Endothelial cell of umbilical vein (primary cell): ENCODE data around the gene PRSS3. TPM values are rescaled to one million over a fixed set of nuclear protein-coding genes. Genes with fewer than 3 reads are reported as not detected.
A peak's percentile ranks its signal among the peaks of the same experiment; 100 is the strongest.

Experiments
- BruUV-seq: library from RNA; stranded (reverse); fragments of 400-500 nt; replicated peaks from 2 replicates; lab custom pipeline; 2021; lab: Mats Ljungman, UMichigan
- CTCF ChIA-PET: fragments of 300-600, 350-600 bp; sonication (Branson Sonifier 250); formaldehyde crosslinking; loops from one replicate; lab custom pipeline; 2021; ENCODE audit warnings: antibody characterized with exemption, inconsistent platforms; lab: Charles Lee
- POLR2A ChIA-PET: fragments of 300-600, 350-600 bp; sonication (Branson Sonifier 250); formaldehyde crosslinking; loops from one replicate; lab custom pipeline; 2021; ENCODE audit warnings: antibody characterized with exemption, inconsistent platforms; lab: Charles Lee
- DNase-seq: peaks from one replicate; pipeline ENCODE4 v3.0.0-alpha.2; 2011; ENCODE audit warnings: low read depth, low spot score
- FAIRE-seq: peaks from 2 replicates; lab custom pipeline; 2011; peaks lifted over from hg19 to GRCh38; lab: Jason Lieb, UNC
- H2AFZ ChIP-seq: 2 replicates; pipeline ENCODE4 v1.6.0; 2012; ENCODE audit warnings: low read depth, low read length, control low read depth, inconsistent platforms
- H3K27ac ChIP-seq: 2 replicates; pipeline ENCODE4 v1.5.1; 2011; ENCODE audit warnings: low read depth, mild to moderate bottlenecking, control low read depth, low read length, moderate library complexity; ENCODE audit not compliant: insufficient read depth
- H3K27me3 ChIP-seq, 2 experiments: 2 replicates each; pipeline versions ENCODE4 v1.6.0 to v1.6.1; 2011; ENCODE audit warnings: low read length in 2 of 2, mixed read lengths in 1 of 2; ENCODE audit not compliant: control insufficient read depth in 2 of 2, insufficient read depth in 2 of 2
- H3K36me3 ChIP-seq, 2 experiments: 2 replicates in 1 of 2; 3 replicates in 1 of 2; pipeline ENCODE4 v1.5.1; 2011; ENCODE audit warnings: low read length in 2 of 2, mild to moderate bottlenecking in 1 of 2, moderate library complexity in 1 of 2; ENCODE audit not compliant: control insufficient read depth in 2 of 2, insufficient read depth in 2 of 2; ENCODE audit errors: extremely low read depth in 1 of 2
- H3K4me1 ChIP-seq: 3 replicates; pipeline ENCODE4 v1.5.1; 2011; ENCODE audit warnings: mild to moderate bottlenecking, low read length; ENCODE audit not compliant: control insufficient read depth, insufficient read depth; ENCODE audit errors: extremely low read depth
- H3K4me2 ChIP-seq: 2 replicates; pipeline ENCODE4 v1.6.1; 2011; ENCODE audit warnings: low read length, control low read depth, mixed read lengths; ENCODE audit not compliant: insufficient read depth
- H3K4me3 ChIP-seq, 3 experiments: fragments of 200-600 bp in 1 of 3; sonication (generic), shearing (Covaris generic) in 1 of 3; replicated peaks in 1 of 3; 2 replicates each; pipeline ENCODE4 v1.5.1; 2011 to 2016; ENCODE audit warnings: control low read depth in 3 of 3, low read length in 3 of 3, mild to moderate bottlenecking in 2 of 3, inconsistent platforms in 1 of 3, low read depth in 1 of 3, moderate library complexity in 1 of 3; ENCODE audit not compliant: insufficient read depth in 1 of 3
- H3K79me2 ChIP-seq: 2 replicates; pipeline ENCODE4 v1.6.0; 2012; ENCODE audit warnings: low read length, inconsistent platforms; ENCODE audit not compliant: control insufficient read depth, insufficient read depth
- H3K9ac ChIP-seq: replicated peaks from 2 replicates; pipeline ENCODE3; 2011; ENCODE audit warnings: low read length, control low read depth; ENCODE audit not compliant: insufficient read depth; ENCODE audit errors: extremely low read depth
- H3K9me1 ChIP-seq: replicated peaks from 3 replicates; pipeline ENCODE4 v1.6.0; 2011; ENCODE audit warnings: mild to moderate bottlenecking, low read length; ENCODE audit not compliant: control insufficient read depth, insufficient read depth; ENCODE audit errors: extremely low read depth
- H3K9me3 ChIP-seq: replicated peaks from 2 replicates; pipeline ENCODE4 v1.5.1; 2012; ENCODE audit warnings: low read length, inconsistent platforms; ENCODE audit not compliant: control insufficient read depth, insufficient read depth
- H4K20me1 ChIP-seq: replicated peaks from 2 replicates; pipeline ENCODE3; 2011; ENCODE audit warnings: mild to moderate bottlenecking, low read length; ENCODE audit not compliant: control insufficient read depth, insufficient read depth; ENCODE audit errors: extremely low read depth
- CTCF ChIP-seq, 2 donors: IDR thresholded peaks; 1 replicate in 1 of 2; 2 replicates in 1 of 2; pipeline ENCODE4 v1.5.1; 2011; ENCODE audit warnings: low read length in 2 of 2, mild to moderate bottlenecking in 2 of 2, moderate library complexity in 2 of 2, control low read depth in 1 of 2, inconsistent platforms in 1 of 2, low read depth in 1 of 2; ENCODE audit not compliant: insufficient read depth in 1 of 2; ENCODE audit errors: extremely low read depth in 1 of 2
- EZH2 ChIP-seq: IDR thresholded peaks from 2 replicates; pipeline ENCODE4 v1.6.1; 2012; ENCODE audit warnings: borderline replicate concordance, low read depth, mild to moderate bottlenecking, moderate library complexity, low read length, inconsistent platforms; ENCODE audit not compliant: severe bottlenecking
- FOS ChIP-seq: IDR thresholded peaks from 2 replicates; pipeline ENCODE4 v1.6.1; 2011; ENCODE audit warnings: mild to moderate bottlenecking, low read length, moderate library complexity, borderline replicate concordance; ENCODE audit not compliant: insufficient read depth
- GATA2 ChIP-seq: IDR thresholded peaks from 2 replicates; pipeline ENCODE4 v1.7.0; 2011; ENCODE audit warnings: low read depth, mild to moderate bottlenecking, moderate library complexity, mixed read lengths, low read length; ENCODE audit not compliant: insufficient read length, insufficient read depth
- JUN ChIP-seq: IDR thresholded peaks from 2 replicates; pipeline ENCODE4 v1.6.1; 2011; ENCODE audit warnings: borderline replicate concordance, low read depth; ENCODE audit not compliant: insufficient read length, insufficient read depth
- MAX ChIP-seq: IDR thresholded peaks from 2 replicates; pipeline ENCODE4 v1.6.1; 2011; ENCODE audit not compliant: insufficient read depth, insufficient read length
- MYC ChIP-seq: IDR thresholded peaks from one replicate; pipeline ENCODE4 v1.6.1; 2011; ENCODE audit warnings: mild to moderate bottlenecking, low read depth, low read length
- POLR2A ChIP-seq: IDR thresholded peaks from 2 replicates; pipeline ENCODE4 v1.6.1; 2012; ENCODE audit warnings: low read depth, mild to moderate bottlenecking, control low read depth, low read length
- POLR2AphosphoS5 ChIP-seq: IDR thresholded peaks from 2 replicates; pipeline ENCODE4 v1.6.1; 2012; ENCODE audit warnings: low read depth, mild to moderate bottlenecking, control low read depth, low read length, moderate library complexity; ENCODE audit not compliant: insufficient read depth
- dilution Hi-C: fragments of 300-500 bp; cut with MboI; formaldehyde crosslinking; loops from one replicate; pipeline ENCODE4 v1.15.0; 2019; ENCODE audit warnings: low sequenced_read_pairs; ENCODE audit not compliant: extremely low pct_ligation_motif_present
- intact Hi-C: fragments of 100-400 bp; cut with micrococcal nuclease; formaldehyde crosslinking; loops from one replicate; pipeline ENCODE4 v1.10.0; 2022
- polyA plus RNA-seq, 4 experiments: library from polyadenylated mRNA; depleted of rRNA in 3 of 4; stranded (reverse) in 3 of 4; unstranded in 1 of 4; fragments of >200 nt; gene quantifications; 2 replicates each; pipeline versions ENCODE4 v1.2.1 to v1.2.3, GENCODE V29; 2011 to 2012; ENCODE audit warnings: missing spikeins in 1 of 4
- total RNA-seq: library from RNA; stranded (reverse); gene quantifications from 2 replicates; pipeline ENCODE4 v1.2.3, GENCODE V29; 2021

The PRSS3 gene
- total and polyA plus RNA-seq, 2 donors (not counting 3 experiments of a cell fraction or from before 2014, with no cell fraction given): 3.7 to 4.4 TPM

DNA sequence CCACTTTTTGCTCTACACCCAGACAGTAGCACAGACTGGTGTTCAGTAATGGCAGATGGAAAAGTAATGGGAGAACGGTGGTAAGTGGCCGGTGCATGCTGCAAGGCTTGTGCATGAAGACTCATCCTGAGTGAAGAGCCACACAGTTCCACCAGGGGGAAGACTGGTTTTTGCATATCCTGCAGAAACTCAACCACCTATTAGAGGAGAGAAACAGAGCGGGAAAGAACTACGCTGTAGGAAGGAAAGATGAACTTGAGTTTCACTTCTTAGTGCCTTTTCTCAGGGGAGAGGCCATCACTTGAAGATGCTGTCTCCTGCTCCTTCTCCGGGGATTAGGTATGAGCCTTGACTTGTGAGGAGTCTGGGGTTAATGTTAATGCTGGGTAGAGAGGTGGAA is 9.4 kb upstream of the PRSS3 start:
- no peak overlapping the region for H3K27ac ChIP-seq
- H3K9me1 ChIP-seq: no peaks in the 10 kb centered on the region
- no peak overlapping the region for H3K4me3 ChIP-seq
- H3K79me2 ChIP-seq: no peaks in the 10 kb centered on the region
- FAIRE-seq (no peak), DNase-seq (no peak)
- TF ChIP-seq MYC (no peak), EZH2 (no peak), CTCF (IDR thresholded peaks at IDR 0.05; ENCODE audit: extremely low read depth in 1 of 2, insufficient read depth in 1 of 2, low read depth in 1 of 2, low read length in 2 of 2) (peak in 1 of 2 donors; percentile 13), FOS (no peak)
- intact Hi-C loops: loop anchor here (1.0 kb wide), 1 partner anchor 66 kb away; no protein-coding TSS in a partner anchor
- H3K4me1 ChIP-seq: peaks cover under 1% of the 10 kb centered on the region
- BruUV-seq: no TSS peak
- no peaks in the 10 kb centered on the region for H4K20me1 ChIP-seq
- CTCF ChIA-PET: no interaction called here
- H2AFZ ChIP-seq: no peak overlapping the region
- no peaks in the 10 kb centered on the region for H3K27me3 ChIP-seq
- no peak overlapping the region for H3K4me2 ChIP-seq
- H3K36me3 ChIP-seq: no peaks in the 10 kb centered on the region
- no peak overlapping the region for H3K9ac ChIP-seq
- dilution Hi-C loops: no loop called here
- H3K9me3 ChIP-seq: no peaks in the 10 kb centered on the region
- POLR2A ChIA-PET: no interaction called here

DNA sequence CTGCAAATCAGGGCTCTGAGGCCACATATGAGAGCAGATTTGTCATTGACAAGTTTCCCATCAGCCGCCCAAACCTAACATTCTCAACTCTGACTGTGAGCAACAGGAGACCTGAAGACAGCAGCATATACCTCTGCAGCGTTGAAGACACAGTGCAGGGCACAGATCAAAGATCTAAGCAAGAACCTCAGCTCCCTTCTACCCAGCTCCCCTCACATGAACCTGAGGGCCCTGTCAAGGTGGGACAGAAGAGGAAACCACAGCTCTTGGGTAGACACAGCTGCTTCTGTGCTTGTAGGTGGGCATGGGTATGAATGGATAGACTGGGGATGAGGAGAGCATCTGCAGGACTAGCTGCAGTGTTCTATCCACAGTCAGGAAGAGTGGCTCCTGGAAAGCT is 8.7 kb upstream of the PRSS3 start:
- TF ChIP-seq POLR2AphosphoS5 (no peak), POLR2A (no peak), EZH2 (no peak), GATA2 (no peak), JUN (no peak), CTCF (IDR thresholded peaks at IDR 0.05; ENCODE audit: extremely low read depth in 1 of 2, insufficient read depth in 1 of 2, low read depth in 1 of 2, low read length in 2 of 2) (no peak), FOS (no peak), MAX (no peak), MYC (no peak)
- H3K27ac ChIP-seq: no peak overlapping the region
- FAIRE-seq (no peak), DNase-seq (no peak)
- ChIA-PET POLR2A (no interaction called here), CTCF (interaction anchor here (1.2 to 1.8 kb wide), 4 partner anchors 27 to 288 kb away, joined by 3 to 8 read pairs (median 6); no protein-coding TSS in a partner anchor)
- H2AFZ ChIP-seq: no peak overlapping the region
- H3K79me2 ChIP-seq: no peaks in the 10 kb centered on the region
- dilution Hi-C loops: no loop called here
- BruUV-seq: no TSS peak
- no peaks in the 10 kb centered on the region for H3K9me3 ChIP-seq
- H3K9ac ChIP-seq: no peak overlapping the region
- intact Hi-C loops: loop anchor here (1.0 kb wide), 1 partner anchor 66 kb away; no protein-coding TSS in a partner anchor
- peaks cover 5% of the 10 kb centered on the region for H3K4me1 ChIP-seq
- H3K4me3 ChIP-seq: no peak overlapping the region
- H4K20me1 ChIP-seq: no peaks in the 10 kb centered on the region
- no peaks in the 10 kb centered on the region for H3K27me3 ChIP-seq
- H3K9me1 ChIP-seq: no peaks in the 10 kb centered on the region
- H3K4me2 ChIP-seq: no peak overlapping the region
- H3K36me3 ChIP-seq: no peaks in the 10 kb centered on the region
